ENCODE measurements around the gene BOD1L1.

BOD1L1 gene

GRCh38 chr4:13605330-13605729 lies 22.2 kb downstream of the BOD1L1 start:
- DNase-seq = no peak
- CTCF ChIA-PET = interaction anchor here (1.1 kb wide), 1 partner anchor 49 kb away, joined by 3 read pairs; no protein-coding TSS in a partner anchor
- no peak overlapping the region for H3K27ac Mint-ChIP-seq
- H3K36me3 Mint-ChIP-seq = peaks cover 68% of the 10 kb centered on the region
- H3K27me3 Mint-ChIP-seq = no peaks in the 10 kb centered on the region
- H3K4me3 Mint-ChIP-seq = no peak overlapping the region
- H3K9me3 Mint-ChIP-seq = no peaks in the 10 kb centered on the region
- H3K4me1 Mint-ChIP-seq = peaks cover 22% of the 10 kb centered on the region

- no peak overlapping the region for H3K27ac Mint-ChIP-seq
- H3K4me1 Mint-ChIP-seq = peaks cover 22% of the 10 kb centered on the region
Observed at GRCh38 chr4:13601848-13602247, 25.7 kb downstream of the BOD1L1 start.

GRCh38 chr4:13601048-13601447 lies 26.5 kb downstream of the BOD1L1 start:
- no peak for DNase-seq
- peaks cover 22% of the 10 kb centered on the region for H3K4me1 Mint-ChIP-seq
- H3K27me3 Mint-ChIP-seq = no peaks in the 10 kb centered on the region
- no peaks in the 10 kb centered on the region for H3K9me3 Mint-ChIP-seq
- no peak overlapping the region for H3K27ac Mint-ChIP-seq
- H3K4me3 Mint-ChIP-seq = no peak overlapping the region
- peaks cover 59% of the 10 kb centered on the region for H3K36me3 Mint-ChIP-seq
- CTCF ChIA-PET = no interaction called here

More at GRCh38 chr4:13601848-13602247, 25.7 kb downstream of the BOD1L1 start:
- no peak for DNase-seq
- Mint-ChIP-seq H3K36me3 (peaks cover 56% of the 10 kb centered on the region), H3K4me3 (no peak overlapping the region), H3K27me3 (no peaks in the 10 kb centered on the region), H3K9me3 (no peaks in the 10 kb centered on the region)
- CTCF ChIA-PET = no interaction called here

GRCh38 chr4:13599159-13599558 lies 28.4 kb downstream of the BOD1L1 start:
- no peaks in the 10 kb centered on the region for H3K9me3 Mint-ChIP-seq
- H3K4me1 Mint-ChIP-seq = peaks cover 22% of the 10 kb centered on the region
- no peak for DNase-seq
- peaks cover 62% of the 10 kb centered on the region for H3K36me3 Mint-ChIP-seq
- H3K27ac Mint-ChIP-seq = no peak overlapping the region
- CTCF ChIA-PET = no interaction called here
- H3K4me3 Mint-ChIP-seq = no peak overlapping the region
- no peaks in the 10 kb centered on the region for H3K27me3 Mint-ChIP-seq

GRCh38 chr4:13597604-13598003 lies 29.9 kb downstream of the BOD1L1 start:
- Mint-ChIP-seq H3K9me3 (no peaks in the 10 kb centered on the region), H3K4me1 (peaks cover 19% of the 10 kb centered on the region), H3K4me3 (no peak overlapping the region), H3K27ac (no peak overlapping the region), H3K36me3 (peaks cover 56% of the 10 kb centered on the region), H3K27me3 (no peaks in the 10 kb centered on the region)
- no peak for DNase-seq
- CTCF ChIA-PET = no interaction called here

- H3K27ac Mint-ChIP-seq = no peak overlapping the region
- CTCF ChIA-PET = no interaction called here
- H3K27me3 Mint-ChIP-seq = no peaks in the 10 kb centered on the region
- peaks cover 54% of the 10 kb centered on the region for H3K36me3 Mint-ChIP-seq
- no peak overlapping the region for H3K4me3 Mint-ChIP-seq
- no peak for DNase-seq
- H3K9me3 Mint-ChIP-seq = no peaks in the 10 kb centered on the region
- H3K4me1 Mint-ChIP-seq = peaks cover 14% of the 10 kb centered on the region
Observed at GRCh38 chr4:13597141-13597540, 30.4 kb downstream of the BOD1L1 start.

- H3K27me3 Mint-ChIP-seq = no peaks in the 10 kb centered on the region
- CTCF ChIA-PET = no interaction called here
- H3K36me3 Mint-ChIP-seq = peaks cover 41% of the 10 kb centered on the region
- no peak overlapping the region for H3K27ac Mint-ChIP-seq
- H3K9me3 Mint-ChIP-seq = no peaks in the 10 kb centered on the region
- DNase-seq = no peak
- no peak overlapping the region for H3K4me3 Mint-ChIP-seq
- H3K4me1 Mint-ChIP-seq = no peaks in the 10 kb centered on the region
Observed at GRCh38 chr4:13592220-13592619, 35.3 kb downstream of the BOD1L1 start.

GRCh38 chr4:13590766-13591165 lies 36.8 kb downstream of the BOD1L1 start:
- Mint-ChIP-seq H3K36me3 (peaks cover 33% of the 10 kb centered on the region), H3K4me3 (no peak overlapping the region), H3K27ac (no peak overlapping the region), H3K9me3 (no peaks in the 10 kb centered on the region), H3K4me1 (no peaks in the 10 kb centered on the region), H3K27me3 (no peaks in the 10 kb centered on the region)
- CTCF ChIA-PET = interaction anchor here (1.7 kb wide), 1 partner anchor 64 kb away, joined by 5 read pairs; no protein-coding TSS in a partner anchor
- no peak for DNase-seq

GRCh38 chr4:13588954-13589353 lies 38.6 kb downstream of the BOD1L1 start:
- DNase-seq = no peak
- Mint-ChIP-seq H3K4me1 (no peaks in the 10 kb centered on the region), H3K27ac (no peak overlapping the region), H3K36me3 (peaks cover 31% of the 10 kb centered on the region), H3K27me3 (no peaks in the 10 kb centered on the region), H3K4me3 (no peak overlapping the region), H3K9me3 (no peaks in the 10 kb centered on the region)
- CTCF ChIA-PET = no interaction called here

- H3K4me3 Mint-ChIP-seq = no peak overlapping the region
- no peaks in the 10 kb centered on the region for H3K4me1 Mint-ChIP-seq
- H3K9me3 Mint-ChIP-seq = no peaks in the 10 kb centered on the region
- CTCF ChIA-PET = no interaction called here
- no peak overlapping the region for H3K27ac Mint-ChIP-seq
- H3K36me3 Mint-ChIP-seq = peaks cover 38% of the 10 kb centered on the region
- no peak for DNase-seq
- H3K27me3 Mint-ChIP-seq = no peaks in the 10 kb centered on the region
Observed at GRCh38 chr4:13584481-13584880, 43.0 kb downstream of the BOD1L1 start.

- Mint-ChIP-seq H3K4me1 (no peaks in the 10 kb centered on the region), H3K27ac (no peak overlapping the region), H3K4me3 (no peak overlapping the region), H3K9me3 (no peaks in the 10 kb centered on the region), H3K27me3 (no peaks in the 10 kb centered on the region), H3K36me3 (peaks cover 45% of the 10 kb centered on the region)
- CTCF ChIA-PET = no interaction called here
- no peak for DNase-seq
Observed at GRCh38 chr4:13580036-13580435, 47.5 kb downstream of the BOD1L1 start.

- Mint-ChIP-seq H3K4me1 (peaks cover 2% of the 10 kb centered on the region), H3K27ac (no peak overlapping the region), H3K9me3 (no peaks in the 10 kb centered on the region), H3K27me3 (no peaks in the 10 kb centered on the region), H3K4me3 (no peak overlapping the region), H3K36me3 (peaks cover 46% of the 10 kb centered on the region)
- DNase-seq = no peak
- CTCF ChIA-PET = no interaction called here
Observed at GRCh38 chr4:13577660-13578059, 49.9 kb downstream of the BOD1L1 start.

- H3K9me3 Mint-ChIP-seq = no peaks in the 10 kb centered on the region
- CTCF ChIA-PET = no interaction called here
- no peaks in the 10 kb centered on the region for H3K27me3 Mint-ChIP-seq
- H3K36me3 Mint-ChIP-seq = peaks cover 50% of the 10 kb centered on the region
- peaks cover 2% of the 10 kb centered on the region for H3K4me1 Mint-ChIP-seq
- no peak overlapping the region for H3K4me3 Mint-ChIP-seq
- no peak for DNase-seq
- no peak overlapping the region for H3K27ac Mint-ChIP-seq
Observed at GRCh38 chr4:13570916-13571315, 56.6 kb downstream of the BOD1L1 start.

GRCh38 chr4:13567125-13567524 lies 60.4 kb downstream of the BOD1L1 start:
- no peak for DNase-seq
- Mint-ChIP-seq H3K36me3 (peaks cover 38% of the 10 kb centered on the region), H3K4me3 (no peak overlapping the region), H3K4me1 (no peaks in the 10 kb centered on the region), H3K9me3 (no peaks in the 10 kb centered on the region), H3K27ac (no peak overlapping the region), H3K27me3 (no peaks in the 10 kb centered on the region)
- CTCF ChIA-PET = no interaction called here

GRCh38 chr4:13562876-13563275 lies 64.6 kb downstream of the BOD1L1 start:
- Mint-ChIP-seq H3K9me3 (no peaks in the 10 kb centered on the region), H3K27me3 (peaks cover 4% of the 10 kb centered on the region), H3K4me3 (no peak overlapping the region), H3K27ac (no peak overlapping the region), H3K36me3 (peaks cover 10% of the 10 kb centered on the region), H3K4me1 (no peaks in the 10 kb centered on the region)
- no peak for DNase-seq
- CTCF ChIA-PET = no interaction called here

- no peak overlapping the region for H3K27ac Mint-ChIP-seq
- no peaks in the 10 kb centered on the region for H3K4me1 Mint-ChIP-seq
- CTCF ChIA-PET = no interaction called here
- no peaks in the 10 kb centered on the region for H3K9me3 Mint-ChIP-seq
- no peak overlapping the region for H3K4me3 Mint-ChIP-seq
- peaks cover 8% of the 10 kb centered on the region for H3K36me3 Mint-ChIP-seq
- peaks cover 4% of the 10 kb centered on the region for H3K27me3 Mint-ChIP-seq
- DNase-seq = no peak
Observed at GRCh38 chr4:13561673-13562072, 65.9 kb downstream of the BOD1L1 start.

All from activated naive CD4-positive, alpha-beta T cell treated with anti-CD3 and anti-CD28 coated beads, Interleukin-2, amount 10 ng/mL, durations not matched to agents 7 days and 5 days (primary cell).